Germinal center (tissue), 1 donor: ENCODE results near the gene HNRNPA1.
"Not testable (repeated sequence)": the region's sequence is repeated elsewhere in the genome, so short reads cannot be mapped to it uniquely, and the experiment has no call there.

ENCODE experiments used
- DNase-seq: peaks from one replicate; pipeline ENCODE4 v3.0.0; 2012; ENCODE audit warnings: mixed read lengths, low spot score

Gene HNRNPA1

DNA sequence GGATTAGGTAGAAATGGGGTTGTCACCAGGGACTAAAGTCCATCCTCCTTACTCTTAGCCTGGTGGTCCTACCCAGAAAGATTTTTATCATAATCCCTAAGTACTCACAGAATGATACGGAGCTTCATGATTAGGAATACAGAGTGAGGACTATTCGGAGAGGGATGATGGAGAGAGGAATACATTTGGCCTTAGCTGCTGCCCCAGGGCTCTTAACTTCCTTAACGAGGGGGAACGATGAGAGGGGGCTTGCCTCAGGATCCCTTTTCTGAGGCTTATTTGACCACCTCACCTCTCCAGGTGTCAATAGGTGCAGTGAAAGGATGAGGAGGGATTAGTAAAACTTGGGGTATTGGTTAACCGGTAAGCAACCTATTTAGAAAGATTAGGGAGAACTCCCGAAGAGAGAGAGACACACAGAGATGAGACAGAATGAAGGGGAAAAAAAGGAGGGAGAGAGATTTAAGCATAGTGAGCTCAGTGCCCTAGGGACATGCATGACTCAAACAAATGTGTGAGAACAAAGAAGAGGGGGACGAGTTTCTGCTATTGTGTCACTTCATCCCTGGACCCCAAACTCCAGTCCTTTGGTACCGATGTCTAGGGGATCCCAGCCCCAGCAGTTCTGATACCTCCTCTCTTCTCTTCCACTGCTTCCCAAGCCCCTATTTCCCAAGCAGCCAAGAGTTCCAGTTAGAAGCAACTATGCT, 19.1 kb downstream of the HNRNPA1 start:
- no peak for DNase-seq

- no peak for DNase-seq
These were observed 19.8 kb downstream of the HNRNPA1 start for GRCh38 chr12:54300225-54300731.

- no peak for DNase-seq
These were observed 20.4 kb downstream of the HNRNPA1 start, which contains the start of gene NFE2 for GRCh38 chr12:54300732-54301427. Gene NFE2, minus strand, starts transcription at chr12:54301015. Its CDS starts 5,767 bp downstream, at chr12:54295248.

GRCh38 chr12:54301428-54302048, 21.0 kb downstream of the HNRNPA1 start:
- DNase-seq, result no peak

DNA sequence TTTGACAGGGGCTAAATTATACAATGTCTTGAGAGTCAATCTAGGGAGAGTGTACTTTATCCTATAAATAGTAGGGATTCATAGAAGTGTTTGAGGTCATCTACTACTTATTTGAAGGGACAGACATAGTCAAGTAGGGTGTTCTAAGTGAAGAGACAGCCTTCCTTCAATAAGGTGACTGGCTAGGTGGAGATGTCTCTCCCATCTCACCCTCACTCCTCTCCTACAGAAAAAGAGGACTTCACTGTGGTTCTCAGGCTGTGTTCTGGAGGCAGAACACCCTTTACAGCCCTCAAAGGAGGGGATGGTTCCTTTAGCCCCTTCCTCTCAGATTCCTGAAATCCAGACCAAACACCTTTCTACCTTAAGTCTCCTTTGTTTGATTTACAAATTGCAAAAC, 23.1 kb downstream of the HNRNPA1 start:
- DNase-seq, result no peak

GRCh38 chr12:54304187-54304810, 23.8 kb downstream of the HNRNPA1 start:
- DNase-seq, result peak; percentile 29

DNA sequence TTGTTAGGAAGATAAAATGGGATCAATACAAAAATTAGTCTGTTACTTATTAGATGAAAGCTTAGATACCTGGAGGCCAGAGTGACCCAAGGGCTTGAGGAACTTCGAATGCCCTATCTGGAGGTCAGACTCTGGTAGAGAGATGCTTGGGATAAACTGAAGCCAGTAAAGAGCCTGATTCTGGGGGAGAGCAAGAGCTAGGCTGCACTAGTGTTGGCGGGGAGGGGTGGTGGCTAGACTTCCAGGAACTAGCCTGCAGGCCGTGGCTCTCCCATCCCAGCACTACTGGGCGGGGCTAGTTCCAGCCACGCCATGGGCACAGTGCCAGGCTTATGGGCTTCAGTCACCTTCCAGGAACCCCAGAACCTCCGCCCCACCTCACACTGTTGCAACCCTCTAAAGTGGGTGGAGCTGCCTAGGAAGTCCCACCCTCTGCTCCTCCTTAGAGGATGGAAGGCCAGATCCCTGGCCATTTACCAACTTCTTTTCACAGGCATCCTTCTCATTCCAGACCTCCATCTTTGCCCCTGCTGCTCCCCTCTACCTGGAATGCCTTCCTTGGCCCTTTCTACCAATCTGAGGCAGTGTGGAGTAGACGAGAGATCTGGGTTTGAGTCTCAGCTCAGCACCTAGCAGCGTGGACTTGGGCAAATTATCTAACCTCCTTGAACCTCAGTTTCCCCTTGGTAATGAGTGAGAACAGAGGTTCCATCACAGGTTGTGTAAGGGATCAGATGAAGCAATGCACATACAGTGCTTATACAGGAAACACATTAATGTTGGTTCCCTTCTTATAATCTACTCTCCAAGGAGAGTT, 26.6 kb downstream of the HNRNPA1 start:
- no peak for DNase-seq

- DNase-seq, result no peak
These were observed 30.5 kb downstream of the HNRNPA1 start for GRCh38 chr12:54311051-54311450.

GRCh38 chr12:54312309-54312708, 31.8 kb downstream of the HNRNPA1 start:
- DNase-seq, result not testable (repeated sequence)

DNA sequence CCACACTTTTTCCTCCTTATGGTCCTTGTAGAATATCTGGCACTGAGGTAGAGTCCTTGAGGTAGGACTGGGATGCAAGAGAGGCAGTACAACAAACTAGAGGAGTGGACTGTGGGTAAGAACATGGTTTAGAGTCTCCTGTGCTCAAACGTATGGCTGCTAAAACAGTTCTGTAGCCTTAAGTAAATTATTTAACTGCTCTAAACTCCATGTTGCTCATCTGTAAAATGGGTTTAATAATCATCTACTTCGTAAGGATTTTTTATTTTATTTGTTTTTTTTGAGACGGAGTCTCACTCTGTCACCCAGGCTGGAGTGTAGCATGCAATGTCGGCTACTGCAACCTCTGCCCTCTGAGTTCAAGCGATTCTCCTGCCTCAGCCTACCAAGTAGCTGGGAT, 40.8 kb downstream of the HNRNPA1 start:
- no peak for DNase-seq

- peak; percentile 99 for DNase-seq
These were observed 44.3 kb downstream of the HNRNPA1 start, which contains the start of gene COPZ1 for GRCh38 chr12:54324617-54325441. Gene COPZ1, plus strand, starts transcription at chr12:54325131. Its CDS starts 33 bp downstream, at chr12:54325164.

- DNase-seq, result not testable (repeated sequence)
These were observed 45.0 kb downstream of the HNRNPA1 start for GRCh38 chr12:54325442-54326109.

- DNase-seq, result no peak
These were observed 48.2 kb downstream of the HNRNPA1 start for GRCh38 chr12:54328595-54329337.

DNA sequence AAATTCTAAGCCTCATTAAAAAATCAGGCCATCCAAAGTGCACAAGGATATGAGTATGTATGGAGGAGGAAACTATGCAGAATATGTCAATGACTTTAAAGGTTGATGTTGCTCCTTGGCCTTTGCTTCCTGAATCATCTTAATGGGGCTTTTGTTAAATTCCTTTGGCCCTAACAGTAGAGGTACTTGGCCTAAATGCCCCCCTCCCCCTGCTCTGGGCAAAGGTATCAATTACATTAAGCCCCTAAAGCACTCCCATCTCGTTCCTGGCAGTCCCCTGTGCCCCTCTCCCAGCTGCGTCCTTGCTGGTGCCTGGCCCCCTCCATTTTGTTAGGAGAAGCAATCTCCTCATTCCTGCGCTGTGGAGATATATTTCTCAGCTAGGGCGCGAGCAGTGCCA, 49.2 kb downstream of the HNRNPA1 start:
- no peak for DNase-seq

- no peak for DNase-seq
These were observed 49.9 kb downstream of the HNRNPA1 start for GRCh38 chr12:54330442-54330841.

DNA sequence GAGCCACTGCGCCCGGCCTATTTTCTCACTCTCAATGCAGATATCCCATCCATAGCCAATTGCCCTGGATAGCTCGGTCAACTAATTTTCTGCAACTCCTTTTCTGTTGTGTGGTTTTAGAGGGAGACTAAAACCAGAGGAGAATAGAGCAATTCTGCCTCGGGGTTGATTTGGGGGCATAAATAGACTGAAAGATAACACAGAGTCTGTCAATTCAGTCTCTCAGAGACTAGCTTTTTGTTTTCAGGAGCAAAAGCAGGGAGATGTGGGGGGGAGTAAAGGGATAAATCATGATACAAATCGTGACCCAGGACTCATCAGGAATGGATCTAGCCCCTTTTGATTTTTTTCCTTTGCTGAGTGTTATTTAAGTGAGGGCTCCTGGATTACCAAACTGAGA, 50.9 kb downstream of the HNRNPA1 start:
- no peak for DNase-seq

GRCh38 chr12:54333420-54334034, 53.0 kb downstream of the HNRNPA1 start:
- DNase-seq, result no peak
